GM18499 (cell line): Measurements from ENCODE around the gene CNOT3.
"Not testable (repeated sequence)": the region's sequence is repeated elsewhere in the genome, so short reads cannot be mapped to it uniquely, and the experiment has no call there.

Experiments
- ATAC-seq: cut with Tn5 transposase; IDR thresholded peaks from one replicate; pipeline ENCODE4 v1.9.1; 2021; ENCODE audit warnings: moderate number of reproducible peaks; ENCODE audit not compliant: insufficient read depth, unreplicated experiment

Gene CNOT3

GRCh38 chr19:54164369-54165068 lies 27.0 kb downstream of the CNOT3 start:
- ATAC-seq, result no peak

GRCh38 chr19:54165222-54165621 lies 27.7 kb downstream of the CNOT3 start:
- no peak for ATAC-seq

GRCh38 chr19:54168174-54168917 lies 30.8 kb downstream of the CNOT3 start:
- ATAC-seq, result no peak

GRCh38 chr19:54169149-54169740 lies 31.7 kb downstream of the CNOT3 start:
- no peak for ATAC-seq

GRCh38 chr19:54171736-54172431 lies 34.3 kb downstream of the CNOT3 start:
- ATAC-seq, result not testable (repeated sequence)

GRCh38 chr19:54172471-54173358 lies 35.2 kb downstream of the CNOT3 start, which contains the start of gene TMC4:
Gene TMC4 (minus strand): TSS chr19:54173160. CDS start chr19:54173117, 43 bp downstream.
- ATAC-seq, result no peak

GRCh38 chr19:54173359-54173699 lies 35.8 kb downstream of the CNOT3 start:
- no peak for ATAC-seq

GRCh38 chr19:54173951-54174834 lies 36.6 kb downstream of the CNOT3 start:
- no peak for ATAC-seq

GRCh38 chr19:54178581-54179261 lies 41.2 kb downstream of the CNOT3 start:
- ATAC-seq, result no peak

- ATAC-seq, result no peak
These were observed 41.8 kb downstream of the CNOT3 start for GRCh38 chr19:54179262-54179852.

- ATAC-seq, result no peak
These were observed 42.4 kb downstream of the CNOT3 start for GRCh38 chr19:54179921-54180461.

GRCh38 chr19:54180691-54181091 lies 43.1 kb downstream of the CNOT3 start:
- ATAC-seq, result no peak

GRCh38 chr19:54181894-54182293 lies 44.3 kb downstream of the CNOT3 start:
- not testable (repeated sequence) for ATAC-seq

- no peak for ATAC-seq
These were observed 45.9 kb downstream of the CNOT3 start for GRCh38 chr19:54183431-54183830.

- ATAC-seq, result no peak
These were observed 48.8 kb downstream of the CNOT3 start for GRCh38 chr19:54186351-54186750.

GRCh38 chr19:54186934-54187381 lies 49.4 kb downstream of the CNOT3 start:
- ATAC-seq, result no peak

- ATAC-seq, result no peak
These were observed 50.8 kb downstream of the CNOT3 start for GRCh38 chr19:54188215-54188871.
